Activated naive CD8-positive, alpha-beta T cell treated with anti-CD3 and anti-CD28 coated beads, Interleukin-2, amount 50 U/mL, for 16 hours (primary cell): ENCODE measurements around the gene WDR88.
"Not testable (repeated sequence)": the region's sequence is repeated elsewhere in the genome, so short reads cannot be mapped to it uniquely, and the experiment has no call there.

Source experiments
- DNase-seq: peaks from one replicate; pipeline ENCODE4 v3.0.0-alpha.2; 2020; ENCODE audit warnings: low read depth, low spot score

WDR88 gene

DNA sequence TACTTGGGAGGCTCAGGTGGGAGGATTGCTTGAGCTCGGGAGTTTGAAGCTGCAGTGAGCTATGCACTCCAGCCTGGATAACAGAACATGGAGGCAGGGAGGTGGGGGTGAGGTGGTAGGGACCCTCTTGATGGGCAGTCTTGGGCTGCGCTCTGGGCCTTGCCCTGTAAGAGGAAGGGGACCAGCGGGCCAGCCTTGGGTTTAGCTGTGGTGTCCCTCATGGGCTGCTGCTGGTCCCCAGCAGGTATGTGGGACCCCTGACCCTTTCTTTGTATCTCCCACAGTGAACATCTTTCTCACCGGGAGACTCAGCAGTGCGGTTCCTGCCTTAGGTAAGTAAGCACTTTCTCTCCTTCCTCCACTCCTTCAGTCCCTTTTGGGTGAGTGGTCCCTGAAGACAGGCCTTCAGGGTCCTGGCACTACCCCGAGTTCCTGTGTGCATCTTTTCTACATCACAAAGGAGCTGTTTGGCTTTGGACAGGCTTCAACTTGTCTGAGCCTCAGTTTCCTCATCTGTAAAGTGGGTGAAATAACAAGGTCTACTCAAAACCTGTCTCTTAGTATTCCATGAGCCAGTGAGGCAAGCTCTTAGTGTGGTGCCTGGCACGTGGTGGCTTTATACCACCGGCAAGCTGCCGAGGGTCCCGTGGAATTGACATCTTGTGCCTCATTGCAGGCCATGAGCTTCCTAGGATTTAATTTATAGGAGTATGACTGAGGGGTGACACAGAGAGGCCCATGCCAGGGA, 64.7 kb downstream of the WDR88 start:
- no peak for DNase-seq

DNA sequence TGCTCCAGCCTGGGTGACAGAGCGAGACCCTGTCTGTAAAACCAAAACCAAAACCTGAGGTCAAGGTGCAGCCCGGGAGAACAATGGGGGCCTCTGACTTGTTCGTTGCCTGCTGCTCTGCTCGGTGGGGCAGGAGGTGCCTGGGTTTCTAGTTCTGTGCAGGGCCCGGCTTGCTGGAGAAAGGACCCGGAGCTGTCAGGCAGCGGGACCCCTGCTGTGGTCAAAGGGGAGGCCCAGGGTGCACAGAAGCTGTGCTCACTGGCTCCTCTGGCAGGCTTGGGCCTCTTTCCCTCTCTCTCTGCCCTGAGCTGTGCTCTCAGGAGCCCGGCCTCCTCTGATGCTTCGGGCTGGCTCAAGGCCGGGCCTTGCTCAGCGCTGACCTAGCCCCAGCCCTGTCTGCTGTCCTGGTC, 65.7 kb downstream of the WDR88 start:
- no peak for DNase-seq

DNA sequence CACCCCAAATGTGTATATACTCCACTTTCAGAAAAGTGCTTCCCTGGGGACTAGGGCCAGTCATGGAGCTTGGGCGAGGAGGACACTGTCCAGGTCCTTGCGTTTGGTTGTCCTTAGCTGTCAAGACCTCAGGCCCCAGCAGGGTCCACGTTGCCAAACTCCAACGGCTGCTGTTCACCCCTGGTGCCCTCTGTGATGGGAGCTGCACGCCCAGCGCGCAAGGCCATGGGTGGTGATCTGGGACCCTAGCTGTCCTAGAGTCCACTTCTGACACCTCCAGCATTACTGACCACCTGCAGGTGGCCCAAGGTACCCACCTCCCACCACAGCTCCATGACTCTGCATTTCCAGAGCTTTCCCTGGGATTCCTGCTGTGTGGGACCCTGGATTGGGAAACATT, 66.3 kb downstream of the WDR88 start:
- no peak for DNase-seq

DNA sequence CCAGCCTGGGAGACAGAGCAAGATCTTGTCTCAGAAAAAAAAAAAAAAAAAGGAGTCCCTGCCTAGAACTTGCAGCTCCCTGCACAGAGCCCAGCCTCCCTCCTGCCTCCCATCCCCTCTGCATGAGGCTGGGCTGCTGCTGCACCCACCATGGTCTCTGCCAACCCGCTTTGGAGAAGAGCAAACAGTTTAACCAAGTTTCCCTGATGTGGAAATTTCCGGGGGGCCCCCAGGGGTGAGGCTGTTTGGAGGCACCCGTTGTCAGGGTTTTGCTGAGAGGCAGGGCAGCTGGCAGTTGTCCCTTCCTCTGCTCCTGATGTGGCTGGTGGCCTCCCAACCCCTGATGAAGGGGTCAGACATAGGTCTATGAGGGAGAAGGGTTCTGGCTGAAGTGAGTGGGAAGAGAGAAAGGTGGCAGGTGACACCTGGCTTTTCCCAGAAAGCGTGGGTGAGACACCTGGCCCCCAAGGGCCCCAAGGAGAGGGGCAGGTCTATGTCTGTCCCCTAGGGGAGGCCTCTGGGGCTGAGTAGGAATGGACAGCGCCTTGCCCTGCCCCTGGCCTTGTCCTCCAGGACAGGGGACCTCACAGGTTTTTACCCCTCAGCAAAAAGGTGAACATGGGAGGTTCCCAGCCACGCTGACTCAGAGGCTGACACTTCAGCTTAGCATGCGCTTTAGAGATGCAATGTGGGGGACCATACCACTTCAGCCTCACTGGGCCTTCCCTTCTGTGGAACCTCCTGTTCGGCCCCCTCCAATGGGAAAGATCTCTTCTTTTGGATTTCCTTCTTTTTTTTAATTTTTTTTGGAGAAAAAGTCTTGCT, 67.7 kb downstream of the WDR88 start:
- DNase-seq: no peak

DNA sequence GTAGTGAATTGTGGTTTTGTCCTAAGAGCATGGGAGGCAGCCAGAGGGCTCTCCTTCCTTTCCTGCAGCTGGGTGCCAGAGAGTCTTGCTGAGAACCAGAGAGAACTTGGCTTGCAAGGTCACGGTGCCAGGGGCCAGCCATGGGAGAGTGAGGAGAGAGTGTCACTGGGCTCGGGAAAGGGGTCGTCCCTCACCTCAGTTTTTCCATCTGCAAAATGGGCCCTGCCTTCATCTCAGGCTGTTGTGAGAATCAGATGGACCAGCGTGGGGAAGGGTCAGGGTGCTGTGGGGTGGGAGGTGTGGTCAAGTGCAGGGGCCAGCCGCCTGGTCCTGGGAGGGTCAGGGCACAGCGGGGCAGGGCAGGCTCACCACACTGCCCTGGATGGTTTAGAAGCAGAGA, 69.6 kb downstream of the WDR88 start:
- DNase-seq: no peak

DNA sequence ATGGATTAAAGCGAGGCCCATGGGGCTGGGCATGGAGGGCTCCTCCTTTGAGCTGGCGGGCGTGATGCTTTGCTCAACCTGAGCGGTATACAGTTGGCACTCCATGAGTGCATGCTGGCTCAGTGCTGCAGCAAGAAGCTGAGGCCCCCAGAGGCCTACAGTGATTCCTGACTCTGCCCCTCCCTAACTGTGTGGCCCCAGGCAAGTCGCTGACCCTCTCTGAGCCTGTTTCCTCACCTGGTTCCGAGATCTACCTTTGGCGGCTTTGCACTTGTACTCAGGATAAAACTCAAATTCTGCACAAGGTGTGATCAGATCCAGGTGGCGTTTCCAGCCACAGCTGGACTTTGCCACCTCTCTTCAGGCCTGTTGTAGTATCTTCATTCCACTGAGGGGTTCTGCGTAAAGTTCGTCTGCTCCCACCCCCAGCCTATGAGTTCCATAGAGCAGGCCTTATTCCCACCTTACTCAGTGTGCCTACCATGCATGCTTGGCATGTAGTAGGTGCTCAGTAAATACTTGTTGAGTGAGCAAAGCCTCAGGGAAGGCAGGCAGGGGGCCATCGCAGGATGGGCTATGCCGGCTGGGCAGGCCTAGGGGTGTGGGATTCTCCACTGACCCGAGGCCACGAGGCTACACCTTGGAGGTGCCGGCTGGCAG, 70.1 kb downstream of the WDR88 start:
- no peak for DNase-seq

DNA sequence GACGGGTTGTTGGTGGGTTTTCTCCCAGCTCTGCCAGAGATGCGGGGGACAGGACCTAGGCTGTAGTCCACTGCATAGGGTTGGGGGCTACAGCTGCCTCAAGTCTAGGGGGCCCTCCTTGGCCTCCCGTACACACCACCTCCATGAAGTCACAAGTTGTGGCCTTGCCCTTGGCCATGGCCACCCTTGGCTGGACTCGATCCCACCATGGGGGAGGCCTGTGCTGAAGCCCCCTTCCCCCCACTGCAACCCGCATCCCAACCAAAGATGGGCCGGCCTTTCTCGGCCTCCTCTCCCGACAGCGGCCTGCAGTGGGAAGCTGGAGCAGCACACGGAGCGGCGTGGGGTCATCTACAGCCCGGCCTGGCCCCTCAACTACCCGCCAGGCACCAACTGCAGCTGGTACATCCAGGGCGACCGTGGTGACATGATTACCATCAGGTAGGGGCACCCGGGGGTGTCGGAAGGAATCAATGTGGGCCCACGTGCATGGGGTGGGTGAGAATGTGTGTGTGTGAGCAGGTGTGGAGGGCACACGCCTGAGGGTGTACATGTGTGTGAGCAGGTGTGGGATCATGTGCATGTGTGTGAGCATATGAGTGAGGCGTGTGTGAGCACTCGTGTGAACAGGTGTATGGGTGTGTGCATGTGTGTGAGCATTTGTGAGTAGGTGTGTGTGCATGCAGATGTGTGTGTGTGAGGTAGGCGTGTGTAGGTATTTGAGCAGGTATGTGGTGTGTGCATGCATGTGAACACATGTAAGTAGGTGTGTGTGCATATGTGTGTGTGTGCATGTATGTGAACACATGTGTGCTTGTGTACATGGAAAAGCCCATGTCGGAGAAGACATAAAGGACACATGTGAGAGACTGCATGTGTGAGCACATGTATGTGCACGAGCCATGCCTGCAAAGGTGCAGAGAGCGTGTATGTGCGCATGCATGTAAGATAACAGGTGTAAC, 70.9 kb downstream of the WDR88 start:
- DNase-seq: no peak

DNA sequence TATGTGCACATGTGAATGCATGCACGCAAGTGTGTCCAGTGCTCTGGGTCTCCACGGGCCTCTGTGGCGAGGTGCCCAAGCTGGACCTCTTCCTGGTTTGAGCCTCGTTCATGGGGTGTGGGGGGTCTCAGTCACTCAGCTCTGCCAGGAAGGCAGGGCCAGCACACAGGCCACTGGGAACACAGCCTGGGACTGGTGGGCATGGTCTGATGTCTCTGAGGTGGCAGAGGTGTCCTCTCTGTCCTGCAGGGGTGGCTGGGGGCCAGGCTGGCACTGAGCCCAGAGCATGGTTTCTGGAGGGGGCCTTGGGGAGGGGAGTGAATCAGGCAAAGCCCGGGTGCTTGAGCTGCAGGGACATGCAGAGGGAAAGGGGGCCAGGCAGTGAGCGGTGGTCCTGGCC, 71.6 kb downstream of the WDR88 start:
- DNase-seq: no peak

DNA sequence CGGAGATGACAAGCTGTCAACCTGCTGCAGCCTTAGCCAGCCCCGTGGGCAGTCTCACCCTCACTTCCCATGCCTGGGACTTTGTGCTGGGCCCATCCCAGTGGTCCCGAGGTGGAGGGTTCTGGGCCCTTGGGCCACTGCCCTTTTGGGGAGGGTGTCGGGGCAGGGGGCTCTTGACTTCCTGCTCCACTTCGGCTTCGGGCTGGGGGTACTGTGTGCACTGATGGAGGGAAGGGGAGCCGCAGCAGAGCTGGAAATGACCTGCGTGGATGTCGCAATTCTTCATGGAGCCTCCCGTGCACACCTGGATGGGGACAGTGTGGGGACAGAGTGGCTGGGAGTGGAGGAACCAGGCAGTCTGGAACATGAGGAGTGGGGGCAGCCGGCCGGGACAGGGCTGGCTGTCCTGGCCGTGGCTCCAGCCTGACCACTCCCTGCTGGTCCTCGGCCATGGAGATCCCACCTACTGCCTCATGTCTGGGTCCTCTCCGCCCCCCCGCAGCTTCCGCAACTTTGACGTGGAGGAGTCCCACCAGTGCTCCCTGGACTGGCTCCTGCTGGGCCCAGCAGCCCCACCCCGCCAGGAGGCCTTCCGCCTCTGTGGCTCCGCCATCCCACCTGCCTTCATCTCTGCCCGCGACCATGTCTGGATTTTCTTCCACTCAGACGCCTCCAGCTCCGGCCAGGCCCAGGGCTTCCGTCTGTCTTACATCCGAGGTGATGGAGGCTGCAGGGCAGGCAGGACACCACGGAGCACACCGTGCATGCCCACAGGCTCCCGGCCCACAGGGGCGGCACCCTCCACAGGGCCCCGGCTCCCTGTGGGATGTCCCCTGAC, 72.4 kb downstream of the WDR88 start:
- DNase-seq: no peak

DNA sequence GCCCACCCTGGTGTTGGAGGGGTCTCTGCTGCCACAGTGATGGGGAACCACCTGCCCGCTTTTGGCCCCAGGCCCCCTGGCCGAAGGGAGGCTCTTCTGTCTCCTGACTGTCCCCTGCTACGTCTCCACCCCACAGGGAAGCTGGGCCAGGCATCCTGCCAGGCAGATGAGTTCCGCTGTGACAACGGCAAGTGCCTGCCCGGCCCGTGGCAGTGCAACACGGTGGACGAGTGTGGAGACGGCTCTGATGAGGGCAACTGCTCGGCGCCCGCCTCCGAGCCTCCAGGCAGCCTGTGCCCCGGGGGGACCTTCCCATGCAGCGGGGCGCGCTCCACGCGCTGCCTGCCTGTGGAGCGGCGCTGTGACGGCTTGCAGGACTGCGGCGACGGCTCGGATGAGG, 73.2 kb downstream of the WDR88 start:
- no peak for DNase-seq

DNA sequence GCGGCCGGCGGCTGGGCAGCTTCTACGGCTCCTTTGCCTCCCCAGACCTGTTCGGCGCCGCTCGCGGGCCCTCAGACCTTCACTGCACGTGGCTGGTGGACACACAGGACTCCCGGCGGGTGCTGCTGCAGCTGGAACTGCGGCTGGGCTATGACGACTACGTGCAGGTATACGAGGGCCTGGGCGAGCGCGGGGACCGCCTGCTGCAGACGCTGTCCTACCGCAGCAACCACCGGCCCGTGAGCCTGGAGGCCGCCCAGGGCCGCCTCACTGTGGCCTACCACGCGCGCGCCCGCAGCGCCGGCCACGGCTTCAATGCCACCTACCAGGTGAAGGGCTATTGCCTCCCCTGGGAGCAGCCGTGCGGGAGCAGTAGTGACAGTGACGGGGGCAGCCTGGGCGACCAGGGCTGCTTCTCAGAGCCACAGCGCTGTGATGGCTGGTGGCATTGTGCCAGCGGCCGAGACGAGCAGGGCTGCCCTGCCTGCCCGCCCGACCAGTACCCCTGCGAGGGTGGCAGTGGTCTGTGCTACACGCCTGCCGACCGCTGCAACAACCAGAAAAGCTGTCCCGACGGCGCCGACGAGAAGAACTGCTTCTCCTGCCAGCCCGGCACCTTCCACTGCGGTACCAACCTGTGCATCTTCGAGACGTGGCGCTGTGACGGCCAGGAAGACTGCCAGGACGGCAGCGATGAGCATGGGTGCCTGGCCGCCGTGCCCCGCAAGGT, 73.8 kb downstream of the WDR88 start:
- no peak for DNase-seq

DNA sequence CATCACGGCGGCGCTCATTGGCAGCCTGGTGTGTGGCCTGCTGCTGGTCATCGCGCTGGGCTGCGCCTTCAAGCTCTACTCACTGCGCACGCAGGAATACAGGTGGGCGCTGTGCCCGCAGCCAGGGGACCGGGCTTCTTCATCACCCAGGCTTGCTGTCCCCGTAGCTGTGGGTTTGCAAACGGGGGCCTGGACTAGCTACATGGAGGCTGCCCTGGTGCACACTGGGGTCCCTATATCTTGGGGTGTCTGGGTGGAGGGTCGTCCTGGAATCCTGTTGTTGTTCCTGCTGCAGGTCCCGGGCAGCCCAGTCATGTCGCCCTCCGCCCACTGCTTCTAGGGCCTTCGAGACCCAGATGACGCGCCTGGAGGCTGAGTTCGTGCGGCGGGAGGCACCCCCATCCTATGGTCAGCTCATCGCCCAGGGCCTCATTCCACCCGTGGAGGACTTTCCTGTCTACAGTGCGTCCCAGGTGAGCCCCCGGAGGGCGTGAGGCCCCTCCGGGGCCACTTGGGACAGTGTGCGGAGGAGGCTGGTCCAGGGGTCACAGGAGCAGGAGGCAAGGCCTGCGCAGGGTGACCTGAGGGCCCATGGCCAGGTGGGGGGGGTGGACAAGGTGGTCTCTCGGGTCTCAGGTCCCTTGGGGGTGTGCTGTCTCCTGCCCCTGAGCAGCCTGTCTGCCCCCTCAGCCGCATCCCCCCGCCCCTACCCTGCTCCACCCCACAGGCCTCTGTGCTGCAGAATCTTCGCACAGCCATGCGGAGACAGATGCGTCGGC, 74.5 kb downstream of the WDR88 start:
- no peak for DNase-seq

DNA sequence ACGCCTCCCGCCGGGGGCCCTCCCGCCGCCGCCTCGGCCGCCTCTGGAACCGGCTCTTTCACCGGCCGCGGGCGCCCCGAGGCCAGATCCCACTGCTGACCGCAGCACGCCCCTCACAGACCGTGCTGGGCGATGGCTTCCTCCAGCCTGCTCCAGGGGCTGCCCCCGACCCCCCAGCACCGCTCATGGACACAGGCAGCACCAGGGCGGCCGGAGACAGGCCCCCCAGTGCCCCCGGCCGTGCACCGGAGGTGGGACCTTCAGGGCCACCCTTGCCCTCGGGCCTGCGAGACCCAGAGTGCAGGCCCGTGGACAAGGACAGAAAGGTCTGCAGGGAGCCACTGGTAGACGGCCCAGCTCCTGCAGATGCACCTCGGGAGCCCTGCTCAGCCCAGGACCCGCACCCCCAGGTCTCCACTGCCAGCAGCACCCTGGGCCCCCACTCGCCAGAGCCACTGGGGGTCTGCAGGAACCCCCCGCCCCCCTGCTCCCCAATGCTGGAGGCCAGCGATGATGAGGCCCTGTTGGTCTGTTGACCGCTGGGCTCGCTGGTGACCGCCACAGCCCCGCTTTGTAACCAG, 75.2 kb downstream of the WDR88 start:
- DNase-seq: no peak

DNA sequence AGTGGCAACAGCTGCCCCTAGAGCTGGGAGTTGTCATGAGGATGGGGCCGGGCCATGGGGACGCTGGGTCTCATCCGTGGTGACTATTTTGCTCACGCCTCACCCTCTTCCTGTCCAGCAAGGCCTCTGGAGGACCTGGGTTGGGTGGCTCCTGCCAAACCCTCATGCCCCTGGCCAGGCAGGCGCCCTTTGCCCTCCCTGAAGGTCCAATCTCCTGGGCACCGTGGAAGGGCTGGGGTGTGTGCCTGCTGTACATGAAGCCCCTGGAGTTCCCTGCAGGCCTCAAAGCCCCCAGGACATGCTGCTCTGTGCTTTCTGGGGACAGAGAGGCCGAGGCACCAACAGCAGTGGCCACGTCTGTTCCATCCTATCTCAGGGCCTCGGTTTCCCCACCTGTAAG, 76.0 kb downstream of the WDR88 start:
- DNase-seq: no peak

DNA sequence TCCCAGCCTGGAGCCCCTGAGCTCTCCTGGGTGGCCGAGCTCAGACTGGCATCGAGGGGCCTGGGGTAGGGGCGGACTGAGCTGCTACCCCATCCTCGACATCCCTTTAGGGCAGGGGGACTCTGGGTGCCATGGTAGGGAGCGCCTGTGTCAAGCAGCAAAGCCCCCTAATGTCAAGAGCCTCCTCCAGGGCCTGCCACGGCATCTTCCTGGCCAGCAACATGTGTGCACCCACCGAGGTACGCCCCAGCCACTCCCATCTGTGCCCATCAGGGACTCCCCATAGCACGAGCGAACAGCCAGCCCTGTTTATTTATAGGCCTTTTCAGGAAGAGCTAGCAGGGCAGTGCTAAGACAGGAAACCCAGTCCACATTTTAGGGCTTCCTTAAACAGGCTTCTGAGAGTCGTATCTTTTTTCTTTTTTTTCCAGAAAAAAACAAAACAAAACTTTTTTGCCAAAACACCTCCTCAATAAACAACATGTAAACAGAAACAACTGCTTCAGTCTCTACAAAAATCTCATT, 76.5 kb downstream of the WDR88 start:
- DNase-seq: no peak

DNA sequence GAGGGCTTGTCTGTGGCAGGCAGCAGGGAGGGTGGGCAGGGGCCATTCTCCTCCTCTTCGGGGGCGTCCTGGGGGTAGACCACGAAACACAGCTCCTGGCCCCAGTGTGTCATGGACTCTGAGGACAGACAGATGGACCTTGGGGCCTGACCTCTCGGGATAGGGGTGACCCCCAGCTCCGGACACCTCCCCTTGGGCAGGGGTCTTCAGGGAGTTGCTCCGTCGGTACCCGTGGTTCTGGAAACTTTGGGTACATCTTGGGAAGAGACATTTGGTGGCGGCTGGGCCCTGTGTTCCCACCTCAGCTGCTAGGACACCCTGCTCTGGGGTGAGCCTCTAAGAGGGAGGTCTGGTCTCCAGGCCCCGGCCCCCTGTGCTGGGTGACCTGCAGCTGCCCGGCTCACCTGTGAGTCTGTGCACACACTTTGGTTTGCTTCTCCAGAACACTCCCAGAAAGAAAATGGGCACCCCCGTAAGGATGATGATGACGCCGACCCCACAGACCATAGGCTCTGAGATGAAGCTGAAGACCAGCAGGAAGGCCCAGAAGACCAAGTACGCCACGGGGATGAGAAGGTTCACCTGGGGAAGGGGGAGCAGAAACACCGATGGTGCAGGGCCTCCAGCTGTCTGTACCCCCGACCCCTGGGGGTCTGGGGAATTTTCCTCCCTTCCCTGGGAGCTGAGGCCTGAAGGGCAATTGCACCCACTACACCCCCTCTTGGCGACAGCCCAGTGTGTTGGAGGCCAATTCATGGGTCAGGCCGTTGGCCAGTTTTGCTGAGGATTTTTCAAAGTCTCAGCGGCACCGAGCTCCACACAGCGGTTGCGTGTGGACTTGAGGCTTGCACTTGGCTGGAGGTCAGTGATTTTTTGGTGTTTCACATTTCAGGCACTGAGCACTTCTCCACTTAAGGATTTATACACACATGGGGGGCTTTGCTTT, 77.3 kb downstream of the WDR88 start:
- no peak for DNase-seq

DNA sequence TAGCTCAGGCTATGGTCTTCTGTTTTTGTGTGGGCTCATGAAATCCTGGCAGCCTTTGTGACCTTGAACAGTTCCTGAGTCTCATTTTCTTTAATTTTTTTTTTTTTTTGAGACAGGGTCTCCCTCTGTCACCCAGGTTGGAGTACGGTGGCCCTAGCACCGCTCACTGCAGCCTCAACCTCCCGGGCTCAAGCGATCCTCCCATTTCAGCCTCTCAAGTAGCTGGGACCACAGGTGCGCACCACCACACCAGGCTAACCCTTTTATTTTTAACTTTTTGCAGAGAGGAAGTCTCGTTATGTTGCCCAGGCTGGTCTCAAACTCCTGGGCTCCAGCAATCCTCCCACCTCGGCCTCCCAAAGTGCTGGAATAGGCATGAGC, 77.9 kb downstream of the WDR88 start:
- not testable (repeated sequence) for DNase-seq
